Measurements from ENCODE around the gene KCNAB2.

Gene KCNAB2

GRCh38 chr1:6094801-6095505 lies 49.3 kb downstream of the KCNAB2 start:
- DNase-seq: no peak

GRCh38 chr1:6095511-6096242 lies 50.0 kb downstream of the KCNAB2 start:
- DNase-seq: no peak

- no peak for DNase-seq
These were observed 50.8 kb downstream of the KCNAB2 start for GRCh38 chr1:6096243-6097116.

GRCh38 chr1:6097117-6097595 lies 51.5 kb downstream of the KCNAB2 start:
- DNase-seq: no peak

GRCh38 chr1:6097824-6098223 lies 52.1 kb downstream of the KCNAB2 start:
- no peak for DNase-seq

GRCh38 chr1:6098303-6099215 lies 52.9 kb downstream of the KCNAB2 start:
- peak in 18 of 58 donors; percentile 16 to 69 (median 41) for DNase-seq

GRCh38 chr1:6099297-6099696 lies 53.6 kb downstream of the KCNAB2 start:
- no peak for DNase-seq

GRCh38 chr1:6099787-6100765 lies 54.4 kb downstream of the KCNAB2 start:
- no peak for DNase-seq

GRCh38 chr1:6100861-6101783 lies 55.4 kb downstream of the KCNAB2 start:
- DNase-seq: no peak

GRCh38 chr1:6101826-6102531 lies 56.3 kb downstream of the KCNAB2 start:
- no peak for DNase-seq

GRCh38 chr1:6102532-6102845 lies 56.8 kb downstream of the KCNAB2 start:
- no peak for DNase-seq

GRCh38 chr1:6103111-6103853 lies 57.6 kb downstream of the KCNAB2 start:
- DNase-seq: no peak

- DNase-seq: no peak
These were observed 58.3 kb downstream of the KCNAB2 start for GRCh38 chr1:6103854-6104530.

GRCh38 chr1:6104631-6105030 lies 58.9 kb downstream of the KCNAB2 start:
- no peak for DNase-seq

GRCh38 chr1:6105218-6105679 lies 59.6 kb downstream of the KCNAB2 start:
- peak in 2 of 58 donors; percentile 8 to 40 for DNase-seq

GRCh38 chr1:6105763-6106162 lies 60.1 kb downstream of the KCNAB2 start:
- no peak for DNase-seq

Measured in anterior cingulate cortex (tissue), 58 donors.